ENCODE measurements around the gene HDAC1. TPM values are rescaled to one million over a fixed set of nuclear protein-coding genes. Genes with fewer than 3 reads are reported as not detected.

The HDAC1 gene
- polyA plus RNA-seq, 1 experiment: 172 TPM

DNA sequence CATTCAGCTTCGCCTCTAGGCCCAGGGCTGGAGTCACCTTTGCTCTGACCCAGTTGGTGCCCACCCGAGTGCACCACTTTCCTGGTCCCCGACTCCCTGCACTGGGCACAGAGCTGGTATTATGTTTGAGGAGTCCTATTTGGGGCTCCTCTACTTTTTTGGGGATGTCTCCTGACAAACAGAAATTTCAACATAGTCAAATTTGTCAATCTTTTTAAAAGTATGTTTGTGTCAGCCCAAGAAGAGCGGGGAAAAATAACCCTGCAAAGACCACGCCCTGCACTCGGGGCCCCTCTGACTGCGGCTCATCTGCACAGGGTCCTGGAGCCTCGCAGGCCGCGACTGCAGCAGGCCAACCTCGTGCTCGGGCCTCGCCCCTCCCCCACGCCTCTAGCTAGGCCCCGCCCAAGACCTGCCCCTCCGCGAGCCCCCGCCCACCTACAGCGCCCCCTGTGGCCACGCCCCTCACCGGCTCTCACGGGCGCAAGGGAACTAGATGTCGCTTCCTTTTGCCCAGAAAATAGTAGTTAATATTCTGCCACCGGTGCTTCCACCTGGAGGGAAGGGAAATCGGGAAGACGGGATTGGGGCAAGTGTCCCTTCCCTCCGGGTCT, 59.0 kb downstream of the HDAC1 start:
- peaks cover 5% of the 10 kb centered on the region; the same call in 1 of the 2 replicates for H3K9me3 ChIP-seq (ENCODE audit: control insufficient read depth, insufficient read depth, low read length)
- POLR2A ChIA-PET: interaction anchor here (0.6 to 4.4 kb wide), 9 partner anchors 7 to 135 kb away, joined by 3 to 83 read pairs (median 3); partner anchors contain the start of genes BSDC1 and MARCKSL1
- DNase-seq (ENCODE audit: low read depth, low spot score): no peak
- no peak overlapping the region for H3K27ac ChIP-seq (ENCODE audit: low read depth, low read length)
- peak overlapping the region; percentile 71 for H3K4me3 ChIP-seq (ENCODE audit: low read depth, low read length)
- CTCF ChIA-PET: interaction anchor here (0.5 to 1.4 kb wide), 5 partner anchors 9 to 412 kb away, joined by 3 to 4 read pairs (median 3); no protein-coding TSS in a partner anchor
- TF ChIP-seq, protein P1, sequence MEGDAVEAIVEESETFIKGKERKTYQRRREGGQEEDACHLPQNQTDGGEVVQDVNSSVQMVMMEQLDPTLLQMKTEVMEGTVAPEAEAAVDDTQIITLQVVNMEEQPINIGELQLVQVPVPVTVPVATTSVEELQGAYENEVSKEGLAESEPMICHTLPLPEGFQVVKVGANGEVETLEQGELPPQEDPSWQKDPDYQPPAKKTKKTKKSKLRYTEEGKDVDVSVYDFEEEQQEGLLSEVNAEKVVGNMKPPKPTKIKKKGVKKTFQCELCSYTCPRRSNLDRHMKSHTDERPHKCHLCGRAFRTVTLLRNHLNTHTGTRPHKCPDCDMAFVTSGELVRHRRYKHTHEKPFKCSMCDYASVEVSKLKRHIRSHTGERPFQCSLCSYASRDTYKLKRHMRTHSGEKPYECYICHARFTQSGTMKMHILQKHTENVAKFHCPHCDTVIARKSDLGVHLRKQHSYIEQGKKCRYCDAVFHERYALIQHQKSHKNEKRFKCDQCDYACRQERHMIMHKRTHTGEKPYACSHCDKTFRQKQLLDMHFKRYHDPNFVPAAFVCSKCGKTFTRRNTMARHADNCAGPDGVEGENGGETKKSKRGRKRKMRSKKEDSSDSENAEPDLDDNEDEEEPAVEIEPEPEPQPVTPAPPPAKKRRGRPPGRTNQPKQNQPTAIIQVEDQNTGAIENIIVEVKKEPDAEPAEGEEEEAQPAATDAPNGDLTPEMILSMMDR (IDR thresholded peaks at IDR 0.05; ENCODE audit: low read depth, low read length): peak; percentile 57
- H3K27me3 ChIP-seq (ENCODE audit: control insufficient read depth, insufficient read depth, low read length): no peaks in the 10 kb centered on the region

DNA sequence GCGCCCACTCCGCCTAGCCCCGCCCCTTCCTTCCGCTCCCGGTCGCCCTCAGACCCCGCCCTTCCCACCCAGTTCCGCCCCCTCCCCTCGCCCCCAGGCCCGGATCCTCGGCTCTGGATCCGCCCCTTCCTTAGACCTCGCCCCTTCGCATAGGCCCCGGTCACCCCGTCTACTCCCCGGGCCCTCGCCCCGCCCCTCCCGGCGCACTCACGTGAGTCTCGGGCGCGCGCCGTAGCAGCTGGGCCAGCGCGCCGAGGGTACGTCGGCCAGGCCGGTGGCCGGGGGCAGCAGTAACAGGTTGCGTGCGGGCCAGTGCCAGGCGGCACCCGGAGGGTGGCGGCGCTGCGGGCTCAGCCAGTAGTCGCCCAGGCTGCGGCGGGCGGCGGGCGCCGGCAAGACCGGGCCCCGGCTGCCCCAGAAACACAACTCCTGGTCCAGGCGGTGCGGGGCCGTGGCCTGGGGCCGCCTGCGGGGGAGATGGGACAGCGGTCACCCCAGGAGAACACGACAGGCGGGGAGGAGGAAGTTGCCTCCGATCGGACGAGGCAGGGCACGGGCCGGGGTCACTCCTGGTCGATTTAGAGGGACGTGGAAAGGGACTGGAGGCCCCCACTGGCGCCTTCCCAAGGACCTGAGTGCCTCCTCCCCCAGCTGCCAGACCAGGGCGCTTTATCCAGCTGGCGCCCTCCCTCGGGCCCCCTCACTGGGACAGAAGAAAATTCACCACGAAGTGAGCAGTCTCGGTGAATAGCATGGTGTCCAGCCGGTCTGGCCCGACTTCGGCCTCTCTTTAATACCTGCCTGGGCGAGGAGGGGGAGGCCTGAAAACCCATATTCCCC, 59.7 kb downstream of the HDAC1 start:
- H3K27me3 ChIP-seq (ENCODE audit: control insufficient read depth, insufficient read depth, low read length): no peaks in the 10 kb centered on the region
- ChIA-PET CTCF (interaction anchor here (0.7 to 1.6 kb wide), 4 partner anchors 10 to 411 kb away, joined by 3 to 4 read pairs (median 3); no protein-coding TSS in a partner anchor), POLR2A (interaction anchor here (0.6 to 4.4 kb wide), 11 partner anchors 8 to 135 kb away, joined by 3 to 83 read pairs (median 3); partner anchors contain the start of genes BSDC1 and MARCKSL1)
- peak overlapping the region; percentile 71 for H3K4me3 ChIP-seq (ENCODE audit: low read depth, low read length)
- peaks cover 5% of the 10 kb centered on the region; the same call in 1 of the 2 replicates for H3K9me3 ChIP-seq (ENCODE audit: control insufficient read depth, insufficient read depth, low read length)
- peak; percentile 79 for DNase-seq (ENCODE audit: low read depth, low spot score)
- TF ChIP-seq, protein P1 (IDR thresholded peaks at IDR 0.05; ENCODE audit: low read depth, low read length): peak; percentile 9; the same call in 1 of the 2 replicates
- H3K27ac ChIP-seq (ENCODE audit: low read depth, low read length): peak overlapping the region; percentile 75

DNA sequence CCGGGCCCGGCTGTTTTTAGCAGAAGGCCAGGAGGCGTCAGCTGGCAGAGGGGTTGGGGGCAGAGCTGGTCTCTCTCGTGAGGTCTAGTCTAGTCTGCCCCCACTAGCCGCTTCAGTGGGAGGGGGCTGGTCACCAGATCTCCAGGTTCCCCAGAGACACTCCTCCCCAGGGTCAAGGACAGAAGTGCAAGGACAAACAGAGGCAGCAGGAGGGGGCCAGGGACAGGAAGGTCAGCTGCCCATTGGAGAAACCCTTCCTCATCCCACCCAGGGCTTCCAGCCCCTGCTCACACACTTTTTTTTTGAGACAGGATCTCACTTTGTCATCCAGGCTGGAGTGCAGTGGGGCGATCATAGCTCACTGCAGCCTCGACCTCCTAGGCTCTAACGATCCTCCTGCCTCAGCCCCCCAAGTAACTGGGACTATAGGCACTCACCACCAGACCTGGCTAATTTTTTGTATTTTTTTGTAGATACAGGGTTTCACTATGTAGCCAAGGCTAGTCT, 60.4 kb downstream of the HDAC1 start:
- Histone ChIP-seq H3K27me3 (ENCODE audit: control insufficient read depth, insufficient read depth, low read length) (no peaks in the 10 kb centered on the region), H3K4me3 (ENCODE audit: low read depth, low read length) (peak overlapping the region; percentile 71), H3K9me3 (ENCODE audit: control insufficient read depth, insufficient read depth, low read length) (peaks cover 5% of the 10 kb centered on the region; the same call in 1 of the 2 replicates), H3K27ac (ENCODE audit: low read depth, low read length) (peak overlapping the region; percentile 52)
- TF ChIP-seq, protein P1 (IDR thresholded peaks at IDR 0.05; ENCODE audit: low read depth, low read length): no peak
- POLR2A ChIA-PET: interaction anchor here (0.6 to 4.4 kb wide), 4 partner anchors 16 to 131 kb away, joined by 3 to 83 read pairs (median 4); partner anchors contain the start of genes BSDC1 and MARCKSL1
- no peak for DNase-seq (ENCODE audit: low read depth, low spot score)
- CTCF ChIA-PET: interaction anchor here (1.6 kb wide), 1 partner anchor 49 kb away, joined by 4 read pairs; no protein-coding TSS in a partner anchor

DNA sequence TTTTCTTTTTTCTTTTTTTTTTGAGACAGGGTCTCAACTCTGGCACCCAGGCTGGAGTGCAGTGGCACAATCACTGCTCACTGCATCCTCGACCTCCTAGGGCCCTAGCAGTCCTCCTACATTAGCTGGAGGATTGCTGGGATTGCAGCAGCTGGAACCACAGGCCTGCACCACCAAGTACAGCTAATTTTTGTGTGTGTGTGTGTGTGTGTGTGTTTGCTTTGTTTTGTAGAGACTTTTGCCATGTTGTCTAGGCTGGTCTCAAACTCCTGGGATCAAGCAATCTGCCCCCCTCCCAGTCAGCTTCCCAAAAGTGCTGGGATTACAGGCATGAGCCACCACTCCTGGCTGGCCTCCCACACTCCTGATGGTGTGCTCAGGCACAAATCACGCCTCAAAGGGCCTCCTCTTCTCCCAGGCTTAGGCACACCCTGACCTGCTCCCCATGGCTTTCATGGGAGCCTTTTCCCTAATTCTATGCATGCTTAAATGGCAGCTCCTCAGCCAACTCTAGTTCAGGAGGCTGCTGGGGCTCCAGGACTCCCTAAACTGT, 61.0 kb downstream of the HDAC1 start:
- Histone ChIP-seq H3K4me3 (ENCODE audit: low read depth, low read length) (no peak overlapping the region), H3K27ac (ENCODE audit: low read depth, low read length) (peak overlapping the region; percentile 87), H3K9me3 (ENCODE audit: control insufficient read depth, insufficient read depth, low read length) (peaks cover 5% of the 10 kb centered on the region; the same call in 1 of the 2 replicates), H3K27me3 (ENCODE audit: control insufficient read depth, insufficient read depth, low read length) (no peaks in the 10 kb centered on the region)
- DNase-seq (ENCODE audit: low read depth, low spot score): no peak
- TF ChIP-seq, protein P1 (IDR thresholded peaks at IDR 0.05; ENCODE audit: low read depth, low read length): no peak
- POLR2A ChIA-PET: interaction anchor here (0.6 to 4.4 kb wide), 2 partner anchors 17 to 42 kb away, joined by 3 to 83 read pairs; partner anchors contain the start of genes BSDC1 and MARCKSL1
- CTCF ChIA-PET: interaction anchor here (1.0 to 1.6 kb wide), 2 partner anchors 20 to 48 kb away, joined by 3 to 4 read pairs; no protein-coding TSS in a partner anchor
